ENCODE measurements around the gene ORC3. TPM values are rescaled to one million over a fixed set of nuclear protein-coding genes. Genes with fewer than 3 reads are reported as not detected.

ORC3 gene
- total and polyA plus RNA-seq, 5 donors from 2014 or later: 17.8 to 49.3 (median 39.4) TPM

GRCh38 chr6:87661016-87661415 is 71.1 kb downstream of the ORC3 start:
- Histone ChIP-seq H3K36me3 (ENCODE audit: control insufficient read depth, insufficient read depth, low read length) (peaks cover 29% of the 10 kb centered on the region), H3K9me3 (ENCODE audit: control insufficient read depth in 2 of 2, low read length in 2 of 2) (no peaks in the 10 kb centered on the region), H3K4me3 (ENCODE audit: low read depth, low read length) (no peak overlapping the region), H3K4me1 (ENCODE audit: control insufficient read depth, insufficient read depth, low read length, poor library complexity, severe bottlenecking) (peaks cover 9% of the 10 kb centered on the region), H3K27me3 (ENCODE audit: control insufficient read depth, insufficient read depth, low read length) (no peaks in the 10 kb centered on the region), H3K27ac (ENCODE audit: insufficient read depth, low read length, poor library complexity, severe bottlenecking) (no peak overlapping the region)
- DNase-seq: no peak
- Mint-ChIP-seq H3K9me3 (peaks cover 0 to 4% (median 0%) of the 10 kb centered on the region in 7 donors), H3K4me3 (no peak overlapping the region), H3K27ac (peak overlapping the region; percentile 12 to 69 (median 28)), H3K36me3 (peaks cover 29% of the 10 kb centered on the region), H3K4me1 (peaks cover 11 to 20% (median 16%) of the 10 kb centered on the region in 4 donors), H3K27me3 (no peaks in the 10 kb centered on the region)
- ATAC-seq (ENCODE audit: low read depth in 2 of 2): no peak

- Histone ChIP-seq H3K27ac (ENCODE audit: insufficient read depth, low read length, poor library complexity, severe bottlenecking) (no peak overlapping the region), H3K36me3 (ENCODE audit: control insufficient read depth, insufficient read depth, low read length) (peaks cover 29% of the 10 kb centered on the region), H3K27me3 (ENCODE audit: control insufficient read depth, insufficient read depth, low read length) (no peaks in the 10 kb centered on the region), H3K4me1 (ENCODE audit: control insufficient read depth, insufficient read depth, low read length, poor library complexity, severe bottlenecking) (peaks cover 7% of the 10 kb centered on the region), H3K9me3 (ENCODE audit: control insufficient read depth in 2 of 2, low read length in 2 of 2) (no peaks in the 10 kb centered on the region), H3K4me3 (ENCODE audit: low read depth, low read length) (no peak overlapping the region)
- peaks cover 0 to 4% (median 0%) of the 10 kb centered on the region in 7 donors for H3K9me3 Mint-ChIP-seq
- peak overlapping the region; percentile 12 to 69 (median 28) for H3K27ac Mint-ChIP-seq
- peaks cover 31% of the 10 kb centered on the region for H3K36me3 Mint-ChIP-seq
- ATAC-seq (ENCODE audit: low read depth in 2 of 2) (no peak), DNase-seq (no peak)
- H3K4me3 Mint-ChIP-seq: no peak overlapping the region
- peaks cover 10 to 18% (median 15%) of the 10 kb centered on the region in 4 donors for H3K4me1 Mint-ChIP-seq
- H3K27me3 Mint-ChIP-seq: no peaks in the 10 kb centered on the region
These were observed 71.6 kb downstream of the ORC3 start for GRCh38 chr6:87661503-87661902.

GRCh38 chr6:87663434-87663833 is 73.5 kb downstream of the ORC3 start:
- Mint-ChIP-seq H3K4me1 (peaks cover 0 to 4% (median under 1%) of the 10 kb centered on the region in 4 donors), H3K9me3 (no peaks in the 10 kb centered on the region), H3K4me3 (no peak overlapping the region), H3K27ac (no peak overlapping the region), H3K27me3 (no peaks in the 10 kb centered on the region), H3K36me3 (peaks cover 34% of the 10 kb centered on the region)
- no peak for DNase-seq
- no peaks in the 10 kb centered on the region for H3K27me3 ChIP-seq (ENCODE audit: control insufficient read depth, insufficient read depth, low read length)
- H3K9me3 ChIP-seq (ENCODE audit: control insufficient read depth in 2 of 2, low read length in 2 of 2): no peaks in the 10 kb centered on the region
- H3K4me1 ChIP-seq (ENCODE audit: control insufficient read depth, insufficient read depth, low read length, poor library complexity, severe bottlenecking): no peaks in the 10 kb centered on the region
- no peak overlapping the region for H3K27ac ChIP-seq (ENCODE audit: insufficient read depth, low read length, poor library complexity, severe bottlenecking)
- no peak for ATAC-seq (ENCODE audit: low read depth in 2 of 2)
- peaks cover 28% of the 10 kb centered on the region for H3K36me3 ChIP-seq (ENCODE audit: control insufficient read depth, insufficient read depth, low read length)
- no peak overlapping the region for H3K4me3 ChIP-seq (ENCODE audit: low read depth, low read length)

- H3K9me3 ChIP-seq (ENCODE audit: control insufficient read depth in 2 of 2, low read length in 2 of 2): no peaks in the 10 kb centered on the region
- Mint-ChIP-seq H3K4me3 (no peak overlapping the region), H3K27me3 (no peaks in the 10 kb centered on the region), H3K36me3 (peaks cover 38% of the 10 kb centered on the region), H3K9me3 (no peaks in the 10 kb centered on the region), H3K4me1 (peaks cover 4 to 7% (median 6%) of the 10 kb centered on the region in 4 donors), H3K27ac (no peak overlapping the region)
- no peak overlapping the region for H3K27ac ChIP-seq (ENCODE audit: insufficient read depth, low read length, poor library complexity, severe bottlenecking)
- no peak for DNase-seq
- no peak for ATAC-seq (ENCODE audit: low read depth in 2 of 2)
- no peaks in the 10 kb centered on the region for H3K4me1 ChIP-seq (ENCODE audit: control insufficient read depth, insufficient read depth, low read length, poor library complexity, severe bottlenecking)
- H3K36me3 ChIP-seq (ENCODE audit: control insufficient read depth, insufficient read depth, low read length): peaks cover 28% of the 10 kb centered on the region
- H3K4me3 ChIP-seq (ENCODE audit: low read depth, low read length): no peak overlapping the region
- H3K27me3 ChIP-seq (ENCODE audit: control insufficient read depth, insufficient read depth, low read length): no peaks in the 10 kb centered on the region
These were observed 75.1 kb downstream of the ORC3 start for GRCh38 chr6:87664921-87665485.

- peaks cover 15 to 23% (median 18%) of the 10 kb centered on the region in 4 donors for H3K4me1 Mint-ChIP-seq
- no peaks in the 10 kb centered on the region for H3K9me3 ChIP-seq (ENCODE audit: control insufficient read depth in 2 of 2, low read length in 2 of 2)
- H3K27ac ChIP-seq (ENCODE audit: insufficient read depth, low read length, poor library complexity, severe bottlenecking): no peak overlapping the region
- peaks cover 30% of the 10 kb centered on the region for H3K36me3 Mint-ChIP-seq
- ATAC-seq (ENCODE audit: low read depth in 2 of 2) (no peak), DNase-seq (no peak)
- no peaks in the 10 kb centered on the region for H3K27me3 Mint-ChIP-seq
- no peak overlapping the region for H3K27ac Mint-ChIP-seq
- H3K4me3 ChIP-seq (ENCODE audit: low read depth, low read length): no peak overlapping the region
- H3K36me3 ChIP-seq (ENCODE audit: control insufficient read depth, insufficient read depth, low read length): peaks cover 22% of the 10 kb centered on the region
- H3K4me3 Mint-ChIP-seq: no peak overlapping the region
- H3K4me1 ChIP-seq (ENCODE audit: control insufficient read depth, insufficient read depth, low read length, poor library complexity, severe bottlenecking): no peaks in the 10 kb centered on the region
- H3K27me3 ChIP-seq (ENCODE audit: control insufficient read depth, insufficient read depth, low read length): no peaks in the 10 kb centered on the region
- no peaks in the 10 kb centered on the region for H3K9me3 Mint-ChIP-seq
These were observed 77.1 kb downstream of the ORC3 start for GRCh38 chr6:87667032-87667431.

- Mint-ChIP-seq H3K4me3 (no peak overlapping the region), H3K27ac (no peak overlapping the region), H3K27me3 (no peaks in the 10 kb centered on the region), H3K9me3 (no peaks in the 10 kb centered on the region), H3K4me1 (peaks cover 15 to 27% (median 18%) of the 10 kb centered on the region in 4 donors), H3K36me3 (peaks cover 34% of the 10 kb centered on the region)
- H3K36me3 ChIP-seq (ENCODE audit: control insufficient read depth, insufficient read depth, low read length): peaks cover 27% of the 10 kb centered on the region
- H3K27ac ChIP-seq (ENCODE audit: insufficient read depth, low read length, poor library complexity, severe bottlenecking): no peak overlapping the region
- no peaks in the 10 kb centered on the region for H3K27me3 ChIP-seq (ENCODE audit: control insufficient read depth, insufficient read depth, low read length)
- no peak for ATAC-seq (ENCODE audit: low read depth in 2 of 2)
- no peak for DNase-seq
- H3K9me3 ChIP-seq (ENCODE audit: control insufficient read depth in 2 of 2, low read length in 2 of 2): no peaks in the 10 kb centered on the region
- H3K4me3 ChIP-seq (ENCODE audit: low read depth, low read length): no peak overlapping the region
- no peaks in the 10 kb centered on the region for H3K4me1 ChIP-seq (ENCODE audit: control insufficient read depth, insufficient read depth, low read length, poor library complexity, severe bottlenecking)
These were observed 78.1 kb downstream of the ORC3 start for GRCh38 chr6:87668013-87668412.

- H3K27ac Mint-ChIP-seq: no peak overlapping the region
- peaks cover 26% of the 10 kb centered on the region for H3K36me3 Mint-ChIP-seq
- Histone ChIP-seq H3K4me3 (ENCODE audit: low read depth, low read length) (no peak overlapping the region), H3K4me1 (ENCODE audit: control insufficient read depth, insufficient read depth, low read length, poor library complexity, severe bottlenecking) (no peaks in the 10 kb centered on the region), H3K27ac (ENCODE audit: insufficient read depth, low read length, poor library complexity, severe bottlenecking) (no peak overlapping the region), H3K9me3 (ENCODE audit: control insufficient read depth in 2 of 2, low read length in 2 of 2) (no peaks in the 10 kb centered on the region), H3K27me3 (ENCODE audit: control insufficient read depth, insufficient read depth, low read length) (no peaks in the 10 kb centered on the region), H3K36me3 (ENCODE audit: control insufficient read depth, insufficient read depth, low read length) (peaks cover 28% of the 10 kb centered on the region)
- H3K9me3 Mint-ChIP-seq: no peaks in the 10 kb centered on the region
- no peak overlapping the region for H3K4me3 Mint-ChIP-seq
- no peaks in the 10 kb centered on the region for H3K27me3 Mint-ChIP-seq
- ATAC-seq (ENCODE audit: low read depth in 2 of 2) (no peak), DNase-seq (no peak)
- H3K4me1 Mint-ChIP-seq: peaks cover 15 to 27% (median 18%) of the 10 kb centered on the region in 4 donors
These were observed 79.1 kb downstream of the ORC3 start for GRCh38 chr6:87669051-87669450.

GRCh38 chr6:87670707-87671106 is 80.8 kb downstream of the ORC3 start:
- peak overlapping the region; percentile 42 for H3K27ac ChIP-seq (ENCODE audit: insufficient read depth, low read length, poor library complexity, severe bottlenecking)
- no peak overlapping the region for H3K4me3 Mint-ChIP-seq
- no peaks in the 10 kb centered on the region for H3K9me3 ChIP-seq (ENCODE audit: control insufficient read depth in 2 of 2, low read length in 2 of 2)
- H3K27me3 Mint-ChIP-seq: no peaks in the 10 kb centered on the region
- H3K27ac Mint-ChIP-seq: peak overlapping the region in 2 of 3 donors; percentile 44 to 57
- no peak overlapping the region for H3K4me3 ChIP-seq (ENCODE audit: low read depth, low read length)
- no peaks in the 10 kb centered on the region for H3K9me3 Mint-ChIP-seq
- peaks cover 38% of the 10 kb centered on the region for H3K36me3 Mint-ChIP-seq
- H3K27me3 ChIP-seq (ENCODE audit: control insufficient read depth, insufficient read depth, low read length): no peaks in the 10 kb centered on the region
- DNase-seq (peak in 1 of 3 donors; percentile 36), ATAC-seq (ENCODE audit: low read depth in 2 of 2) (peak; percentile 48 to 50)
- peaks cover 29% of the 10 kb centered on the region for H3K36me3 ChIP-seq (ENCODE audit: control insufficient read depth, insufficient read depth, low read length)
- no peaks in the 10 kb centered on the region for H3K4me1 ChIP-seq (ENCODE audit: control insufficient read depth, insufficient read depth, low read length, poor library complexity, severe bottlenecking)
- peaks cover 15 to 32% (median 18%) of the 10 kb centered on the region in 4 donors for H3K4me1 Mint-ChIP-seq

Data from CD4-positive, CD25-positive, alpha-beta regulatory T cell (primary cell).